ENCODE measurements around the gene CEP192.

CEP192 gene

DNA sequence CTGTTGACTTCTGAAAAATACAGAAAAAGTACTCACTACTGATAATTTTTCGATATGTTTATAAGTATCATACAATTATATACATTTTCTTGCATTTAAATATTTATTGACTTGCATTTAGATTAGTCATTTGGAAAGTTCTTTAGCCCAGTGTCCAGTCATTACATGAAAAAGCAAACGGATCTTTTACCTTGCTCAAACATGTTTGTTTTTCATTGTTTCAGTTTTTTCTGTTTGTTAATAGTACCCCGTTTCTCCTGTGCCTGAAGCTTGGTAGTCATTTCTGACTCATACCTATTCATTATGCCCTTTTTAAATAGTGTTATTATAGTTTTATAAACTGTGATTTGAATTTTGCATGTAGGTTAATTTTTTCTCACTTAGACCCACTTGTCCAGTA is 28.1 kb downstream of the CEP192 start:
- no peaks in the 10 kb centered on the region for H3K4me1 ChIP-seq (ENCODE audit: control insufficient read depth, low read length)
- H3K79me2 ChIP-seq (ENCODE audit: control insufficient read depth, low read length): peaks cover 30% of the 10 kb centered on the region
- H3F3A ChIP-seq (ENCODE audit: control insufficient read depth, insufficient read depth): no peaks in the 10 kb centered on the region
- no peak overlapping the region for H3K27ac ChIP-seq (ENCODE audit: low read depth, low read length)
- H3K36me3 ChIP-seq (ENCODE audit: control insufficient read depth, low read length): peaks cover 94% of the 10 kb centered on the region
- H3K4me3 ChIP-seq (ENCODE audit: low read length): no peak overlapping the region
- H3K4me2 ChIP-seq (ENCODE audit: low read length): no peak overlapping the region
- no peaks in the 10 kb centered on the region for H4K20me1 ChIP-seq (ENCODE audit: control insufficient read depth, insufficient read depth, low read depth, low read length)
- H3K9me2 ChIP-seq (replicated peaks; ENCODE audit: control insufficient read depth, low read length): no peaks in the 10 kb centered on the region
- no peaks in the 10 kb centered on the region for H3K9me3 ChIP-seq (ENCODE audit: control insufficient read depth, insufficient read depth, low read length)
- no peaks in the 10 kb centered on the region for H3K27me3 ChIP-seq (ENCODE audit: control insufficient read depth, low read length)
- TF ChIP-seq EZH2phosphoT487 (IDR thresholded peaks at IDR 0.05; ENCODE audit: borderline replicate concordance, low read length): no peak
- TF ChIP-seq, protein P1, sequence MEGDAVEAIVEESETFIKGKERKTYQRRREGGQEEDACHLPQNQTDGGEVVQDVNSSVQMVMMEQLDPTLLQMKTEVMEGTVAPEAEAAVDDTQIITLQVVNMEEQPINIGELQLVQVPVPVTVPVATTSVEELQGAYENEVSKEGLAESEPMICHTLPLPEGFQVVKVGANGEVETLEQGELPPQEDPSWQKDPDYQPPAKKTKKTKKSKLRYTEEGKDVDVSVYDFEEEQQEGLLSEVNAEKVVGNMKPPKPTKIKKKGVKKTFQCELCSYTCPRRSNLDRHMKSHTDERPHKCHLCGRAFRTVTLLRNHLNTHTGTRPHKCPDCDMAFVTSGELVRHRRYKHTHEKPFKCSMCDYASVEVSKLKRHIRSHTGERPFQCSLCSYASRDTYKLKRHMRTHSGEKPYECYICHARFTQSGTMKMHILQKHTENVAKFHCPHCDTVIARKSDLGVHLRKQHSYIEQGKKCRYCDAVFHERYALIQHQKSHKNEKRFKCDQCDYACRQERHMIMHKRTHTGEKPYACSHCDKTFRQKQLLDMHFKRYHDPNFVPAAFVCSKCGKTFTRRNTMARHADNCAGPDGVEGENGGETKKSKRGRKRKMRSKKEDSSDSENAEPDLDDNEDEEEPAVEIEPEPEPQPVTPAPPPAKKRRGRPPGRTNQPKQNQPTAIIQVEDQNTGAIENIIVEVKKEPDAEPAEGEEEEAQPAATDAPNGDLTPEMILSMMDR (IDR thresholded peaks at IDR 0.05; ENCODE audit: low read depth, low read length, poor library complexity, severe bottlenecking): no peak

DNA sequence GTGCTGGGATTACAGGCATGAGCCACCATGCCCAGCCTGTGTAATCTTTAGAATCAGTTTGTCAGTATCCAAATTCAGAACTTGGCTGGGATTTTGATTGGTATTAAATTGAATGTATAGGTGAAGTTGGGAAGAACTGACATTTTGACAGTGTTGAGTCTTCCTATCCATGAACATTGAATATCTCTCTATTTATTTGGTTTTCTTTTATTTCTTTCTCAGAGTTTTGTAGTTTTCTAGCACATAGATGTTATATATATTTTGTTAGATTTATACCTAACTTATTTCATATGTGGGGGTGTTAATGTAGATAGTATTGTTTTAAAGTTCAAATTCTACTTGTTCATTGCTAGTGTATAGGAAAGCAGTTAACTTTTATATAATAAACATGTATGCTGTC is 31.5 kb downstream of the CEP192 start:
- TF ChIP-seq EZH2phosphoT487 (IDR thresholded peaks at IDR 0.05; ENCODE audit: borderline replicate concordance, low read length): no peak
- TF ChIP-seq, protein P1 (IDR thresholded peaks at IDR 0.05; ENCODE audit: low read depth, low read length, poor library complexity, severe bottlenecking): no peak
- H3K4me2 ChIP-seq (ENCODE audit: low read length): no peak overlapping the region
- H3F3A ChIP-seq (ENCODE audit: control insufficient read depth, insufficient read depth): no peaks in the 10 kb centered on the region
- no peaks in the 10 kb centered on the region for H3K4me1 ChIP-seq (ENCODE audit: control insufficient read depth, low read length)
- no peaks in the 10 kb centered on the region for H3K9me2 ChIP-seq (replicated peaks; ENCODE audit: control insufficient read depth, low read length)
- no peaks in the 10 kb centered on the region for H3K27me3 ChIP-seq (ENCODE audit: control insufficient read depth, low read length)
- H3K4me3 ChIP-seq (ENCODE audit: low read length): no peak overlapping the region
- no peak overlapping the region for H3K27ac ChIP-seq (ENCODE audit: low read depth, low read length)
- H4K20me1 ChIP-seq (ENCODE audit: control insufficient read depth, insufficient read depth, low read depth, low read length): no peaks in the 10 kb centered on the region
- peaks cover 87% of the 10 kb centered on the region for H3K36me3 ChIP-seq (ENCODE audit: control insufficient read depth, low read length)
- peaks cover 36% of the 10 kb centered on the region for H3K79me2 ChIP-seq (ENCODE audit: control insufficient read depth, low read length)
- H3K9me3 ChIP-seq (ENCODE audit: control insufficient read depth, insufficient read depth, low read length): no peaks in the 10 kb centered on the region

DNA sequence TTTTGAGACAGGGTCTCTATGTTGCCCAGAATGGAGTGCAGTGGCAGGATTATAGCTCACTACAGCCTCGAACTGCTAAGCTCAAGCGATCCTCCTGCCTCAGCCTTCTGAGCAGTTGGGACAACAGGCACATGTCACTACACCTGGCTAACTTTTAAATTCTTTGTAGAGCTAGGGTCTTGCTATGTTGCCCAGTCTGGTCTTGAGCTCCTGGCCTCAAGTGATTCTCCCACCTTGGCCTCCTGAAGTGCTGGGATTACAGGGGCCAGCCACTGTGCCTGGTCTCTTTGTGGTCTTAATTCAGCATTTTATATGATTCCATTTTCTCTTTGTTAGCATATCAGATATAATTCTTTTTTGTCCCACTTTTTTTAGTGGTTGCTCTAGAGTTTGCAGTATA is 34.1 kb downstream of the CEP192 start:
- Histone ChIP-seq H4K20me1 (ENCODE audit: control insufficient read depth, insufficient read depth, low read depth, low read length) (no peaks in the 10 kb centered on the region), H3K4me2 (ENCODE audit: low read length) (no peak overlapping the region), H3F3A (ENCODE audit: control insufficient read depth, insufficient read depth) (no peaks in the 10 kb centered on the region), H3K36me3 (ENCODE audit: control insufficient read depth, low read length) (peaks cover 85% of the 10 kb centered on the region), H3K27me3 (ENCODE audit: control insufficient read depth, low read length) (no peaks in the 10 kb centered on the region), H3K9me2 (replicated peaks; ENCODE audit: control insufficient read depth, low read length) (no peaks in the 10 kb centered on the region), H3K4me1 (ENCODE audit: control insufficient read depth, low read length) (no peaks in the 10 kb centered on the region), H3K27ac (ENCODE audit: low read depth, low read length) (no peak overlapping the region), H3K4me3 (ENCODE audit: low read length) (no peak overlapping the region), H3K9me3 (ENCODE audit: control insufficient read depth, insufficient read depth, low read length) (no peaks in the 10 kb centered on the region), H3K79me2 (ENCODE audit: control insufficient read depth, low read length) (peaks cover 36% of the 10 kb centered on the region)
- TF ChIP-seq, protein P1 (IDR thresholded peaks at IDR 0.05; ENCODE audit: low read depth, low read length, poor library complexity, severe bottlenecking): no peak
- TF ChIP-seq EZH2phosphoT487 (IDR thresholded peaks at IDR 0.05; ENCODE audit: borderline replicate concordance, low read length): no peak
